ENCODE results near the gene CASKIN2. TPM values are rescaled to one million over a fixed set of nuclear protein-coding genes. Genes with fewer than 3 reads are reported as not detected.
"Not testable (repeated sequence)": the region's sequence is repeated elsewhere in the genome, so short reads cannot be mapped to it uniquely, and the experiment has no call there.

The CASKIN2 gene
- total and polyA plus RNA-seq, 2 donors: 1.0 to 5.4 TPM

- WGBS: 96% methylated on average over 6 of the region's 6 CpGs
- DNase-seq (ENCODE audit: low read depth in 6 of 9, low spot score in 9 of 9): no peak
- Histone ChIP-seq H3K27me3 (ENCODE audit: control insufficient read depth in 2 of 2, insufficient read depth in 1 of 2, low read length in 1 of 2) (no peaks in the 10 kb centered on the region), H3K4me1 (ENCODE audit: control insufficient read depth in 2 of 2, insufficient read depth in 2 of 2, low read length in 2 of 2) (peaks cover 0 to 19% of the 10 kb centered on the region in 2 donors), H3K9me3 (ENCODE audit: control insufficient read depth in 2 of 2, insufficient read depth in 1 of 2, low read length in 1 of 2) (no peaks in the 10 kb centered on the region), H3K4me3 (ENCODE audit: low read length in 2 of 2) (no peak overlapping the region), H3K36me3 (ENCODE audit: control insufficient read depth in 2 of 2, insufficient read depth in 2 of 2, low read length in 1 of 2) (peaks cover 18 to 34% of the 10 kb centered on the region in 2 donors), H3K27ac (ENCODE audit: low read depth in 1 of 2, low read length in 1 of 2) (no peak overlapping the region)
Measured at GRCh38 chr17:75480281-75480680, 35.1 kb downstream of the CASKIN2 start.

- WGBS: 92% methylated on average over 7 of the region's 7 CpGs
- Histone ChIP-seq H3K36me3 (ENCODE audit: control insufficient read depth in 2 of 2, insufficient read depth in 2 of 2, low read length in 1 of 2) (peaks cover 26 to 44% of the 10 kb centered on the region in 2 donors), H3K27ac (ENCODE audit: low read depth in 1 of 2, low read length in 1 of 2) (no peak overlapping the region), H3K27me3 (ENCODE audit: control insufficient read depth in 2 of 2, insufficient read depth in 1 of 2, low read length in 1 of 2) (no peaks in the 10 kb centered on the region), H3K4me1 (ENCODE audit: control insufficient read depth in 2 of 2, insufficient read depth in 2 of 2, low read length in 2 of 2) (peaks cover 0 to 19% of the 10 kb centered on the region in 2 donors), H3K4me3 (ENCODE audit: low read length in 2 of 2) (no peak overlapping the region), H3K9me3 (ENCODE audit: control insufficient read depth in 2 of 2, insufficient read depth in 1 of 2, low read length in 1 of 2) (no peaks in the 10 kb centered on the region)
- DNase-seq (ENCODE audit: low read depth in 6 of 9, low spot score in 9 of 9): no peak
Measured at GRCh38 chr17:75478508-75478907, 36.8 kb downstream of the CASKIN2 start.

- WGBS: 97% methylated on average over 11 of the region's 11 CpGs
- peaks cover 36 to 54% of the 10 kb centered on the region in 2 donors for H3K36me3 ChIP-seq (ENCODE audit: control insufficient read depth in 2 of 2, insufficient read depth in 2 of 2, low read length in 1 of 2)
- H3K27me3 ChIP-seq (ENCODE audit: control insufficient read depth in 2 of 2, insufficient read depth in 1 of 2, low read length in 1 of 2); H3K4me3 ChIP-seq (ENCODE audit: low read length in 2 of 2); DNase-seq (ENCODE audit: low read depth in 6 of 9, low spot score in 9 of 9); H3K27ac ChIP-seq (ENCODE audit: low read depth in 1 of 2, low read length in 1 of 2); H3K9me3 ChIP-seq (ENCODE audit: control insufficient read depth in 2 of 2, insufficient read depth in 1 of 2, low read length in 1 of 2): not testable (repeated sequence)
- peaks cover 0 to 19% of the 10 kb centered on the region in 2 donors for H3K4me1 ChIP-seq (ENCODE audit: control insufficient read depth in 2 of 2, insufficient read depth in 2 of 2, low read length in 2 of 2)
Measured at GRCh38 chr17:75477490-75477862, 37.9 kb downstream of the CASKIN2 start.

- DNase-seq (ENCODE audit: low read depth in 6 of 9, low spot score in 9 of 9): no peak
- no peaks in the 10 kb centered on the region for H3K27me3 ChIP-seq (ENCODE audit: control insufficient read depth in 2 of 2, insufficient read depth in 1 of 2, low read length in 1 of 2)
Measured at GRCh38 chr17:75476752-75477489, 38.4 kb downstream of the CASKIN2 start.

GRCh38 chr17:75476271-75476671, 39.1 kb downstream of the CASKIN2 start:
- no peaks in the 10 kb centered on the region for H3K27me3 ChIP-seq (ENCODE audit: control insufficient read depth in 2 of 2, insufficient read depth in 1 of 2, low read length in 1 of 2)
- peaks cover 0 to 16% of the 10 kb centered on the region in 2 donors for H3K4me1 ChIP-seq (ENCODE audit: control insufficient read depth in 2 of 2, insufficient read depth in 2 of 2, low read length in 2 of 2)

More at GRCh38 chr17:75476752-75477489, 38.4 kb downstream of the CASKIN2 start:
- no peaks in the 10 kb centered on the region for H3K9me3 ChIP-seq (ENCODE audit: control insufficient read depth in 2 of 2, insufficient read depth in 1 of 2, low read length in 1 of 2)
- no peak overlapping the region for H3K27ac ChIP-seq (ENCODE audit: low read depth in 1 of 2, low read length in 1 of 2)
- H3K36me3 ChIP-seq (ENCODE audit: control insufficient read depth in 2 of 2, insufficient read depth in 2 of 2, low read length in 1 of 2): peaks cover 42 to 59% of the 10 kb centered on the region in 2 donors
- 84% methylated on average over 11 of the region's 11 CpGs for WGBS
- H3K4me3 ChIP-seq (ENCODE audit: low read length in 2 of 2): no peak overlapping the region
- H3K4me1 ChIP-seq (ENCODE audit: control insufficient read depth in 2 of 2, insufficient read depth in 2 of 2, low read length in 2 of 2): peaks cover 0 to 19% of the 10 kb centered on the region in 2 donors

GRCh38 chr17:75475851-75476250, 39.5 kb downstream of the CASKIN2 start:
- Histone ChIP-seq H3K4me1 (ENCODE audit: control insufficient read depth in 2 of 2, insufficient read depth in 2 of 2, low read length in 2 of 2) (peaks cover 0 to 15% of the 10 kb centered on the region in 2 donors), H3K9me3 (ENCODE audit: control insufficient read depth in 2 of 2, insufficient read depth in 1 of 2, low read length in 1 of 2) (no peaks in the 10 kb centered on the region), H3K27ac (ENCODE audit: low read depth in 1 of 2, low read length in 1 of 2) (peak overlapping the region in 1 of 2 donors; percentile 37), H3K27me3 (ENCODE audit: control insufficient read depth in 2 of 2, insufficient read depth in 1 of 2, low read length in 1 of 2) (no peaks in the 10 kb centered on the region), H3K4me3 (ENCODE audit: low read length in 2 of 2) (no peak overlapping the region), H3K36me3 (ENCODE audit: control insufficient read depth in 2 of 2, insufficient read depth in 2 of 2, low read length in 1 of 2) (peaks cover 44 to 63% of the 10 kb centered on the region in 2 donors)
- no peak for DNase-seq (ENCODE audit: low read depth in 6 of 9, low spot score in 9 of 9)
- 94% methylated on average over 3 of the region's 3 CpGs for WGBS

More at GRCh38 chr17:75476271-75476671, 39.1 kb downstream of the CASKIN2 start:
- Histone ChIP-seq H3K4me3 (ENCODE audit: low read length in 2 of 2) (no peak overlapping the region), H3K27ac (ENCODE audit: low read depth in 1 of 2, low read length in 1 of 2) (no peak overlapping the region), H3K36me3 (ENCODE audit: control insufficient read depth in 2 of 2, insufficient read depth in 2 of 2, low read length in 1 of 2) (peaks cover 44 to 63% of the 10 kb centered on the region in 2 donors), H3K9me3 (ENCODE audit: control insufficient read depth in 2 of 2, insufficient read depth in 1 of 2, low read length in 1 of 2) (no peaks in the 10 kb centered on the region)
- DNase-seq (ENCODE audit: low read depth in 6 of 9, low spot score in 9 of 9): no peak
- 88% methylated on average over 8 of the region's 8 CpGs for WGBS

GRCh38 chr17:75475144-75475835, 40.0 kb downstream of the CASKIN2 start:
- WGBS: 89% methylated on average over 13 of the region's 13 CpGs
- DNase-seq (ENCODE audit: low read depth in 6 of 9, low spot score in 9 of 9): no peak
- Histone ChIP-seq H3K27me3 (ENCODE audit: control insufficient read depth in 2 of 2, insufficient read depth in 1 of 2, low read length in 1 of 2) (no peaks in the 10 kb centered on the region), H3K4me1 (ENCODE audit: control insufficient read depth in 2 of 2, insufficient read depth in 2 of 2, low read length in 2 of 2) (peaks cover 0 to 13% of the 10 kb centered on the region in 2 donors), H3K27ac (ENCODE audit: low read depth in 1 of 2, low read length in 1 of 2) (peak overlapping the region in 1 of 2 donors; percentile 37), H3K36me3 (ENCODE audit: control insufficient read depth in 2 of 2, insufficient read depth in 2 of 2, low read length in 1 of 2) (peaks cover 42 to 63% of the 10 kb centered on the region in 2 donors), H3K4me3 (ENCODE audit: low read length in 2 of 2) (no peak overlapping the region), H3K9me3 (ENCODE audit: control insufficient read depth in 2 of 2, insufficient read depth in 1 of 2, low read length in 1 of 2) (no peaks in the 10 kb centered on the region)

- no peaks in the 10 kb centered on the region for H3K27me3 ChIP-seq (ENCODE audit: control insufficient read depth in 2 of 2, insufficient read depth in 1 of 2, low read length in 1 of 2)
- no peak overlapping the region for H3K27ac ChIP-seq (ENCODE audit: low read depth in 1 of 2, low read length in 1 of 2)
- no peak for DNase-seq (ENCODE audit: low read depth in 6 of 9, low spot score in 9 of 9)
- H3K9me3 ChIP-seq (ENCODE audit: control insufficient read depth in 2 of 2, insufficient read depth in 1 of 2, low read length in 1 of 2): no peaks in the 10 kb centered on the region
- H3K4me3 ChIP-seq (ENCODE audit: low read length in 2 of 2): no peak overlapping the region
- H3K4me1 ChIP-seq (ENCODE audit: control insufficient read depth in 2 of 2, insufficient read depth in 2 of 2, low read length in 2 of 2): peaks cover 0 to 10% of the 10 kb centered on the region in 2 donors
- H3K36me3 ChIP-seq (ENCODE audit: control insufficient read depth in 2 of 2, insufficient read depth in 2 of 2, low read length in 1 of 2): peaks cover 41 to 57% of the 10 kb centered on the region in 2 donors
- WGBS: 98% methylated on average over 6 of the region's 6 CpGs
Measured at GRCh38 chr17:75474736-75475135, 40.6 kb downstream of the CASKIN2 start.

GRCh38 chr17:75473246-75473645, 42.1 kb downstream of the CASKIN2 start:
- Histone ChIP-seq H3K36me3 (ENCODE audit: control insufficient read depth in 2 of 2, insufficient read depth in 2 of 2, low read length in 1 of 2) (peaks cover 35 to 53% of the 10 kb centered on the region in 2 donors), H3K27ac (ENCODE audit: low read depth in 1 of 2, low read length in 1 of 2) (no peak overlapping the region), H3K4me1 (ENCODE audit: control insufficient read depth in 2 of 2, insufficient read depth in 2 of 2, low read length in 2 of 2) (peaks cover 0 to 6% of the 10 kb centered on the region in 2 donors), H3K4me3 (ENCODE audit: low read length in 2 of 2) (no peak overlapping the region), H3K27me3 (ENCODE audit: control insufficient read depth in 2 of 2, insufficient read depth in 1 of 2, low read length in 1 of 2) (no peaks in the 10 kb centered on the region), H3K9me3 (ENCODE audit: control insufficient read depth in 2 of 2, insufficient read depth in 1 of 2, low read length in 1 of 2) (no peaks in the 10 kb centered on the region)
- 97% methylated on average over 2 of the region's 2 CpGs for WGBS
- no peak for DNase-seq (ENCODE audit: low read depth in 6 of 9, low spot score in 9 of 9)

Measured in thymus (tissue), 11 donors.